ENCODE results near the gene KHK.

KHK gene

DNA sequence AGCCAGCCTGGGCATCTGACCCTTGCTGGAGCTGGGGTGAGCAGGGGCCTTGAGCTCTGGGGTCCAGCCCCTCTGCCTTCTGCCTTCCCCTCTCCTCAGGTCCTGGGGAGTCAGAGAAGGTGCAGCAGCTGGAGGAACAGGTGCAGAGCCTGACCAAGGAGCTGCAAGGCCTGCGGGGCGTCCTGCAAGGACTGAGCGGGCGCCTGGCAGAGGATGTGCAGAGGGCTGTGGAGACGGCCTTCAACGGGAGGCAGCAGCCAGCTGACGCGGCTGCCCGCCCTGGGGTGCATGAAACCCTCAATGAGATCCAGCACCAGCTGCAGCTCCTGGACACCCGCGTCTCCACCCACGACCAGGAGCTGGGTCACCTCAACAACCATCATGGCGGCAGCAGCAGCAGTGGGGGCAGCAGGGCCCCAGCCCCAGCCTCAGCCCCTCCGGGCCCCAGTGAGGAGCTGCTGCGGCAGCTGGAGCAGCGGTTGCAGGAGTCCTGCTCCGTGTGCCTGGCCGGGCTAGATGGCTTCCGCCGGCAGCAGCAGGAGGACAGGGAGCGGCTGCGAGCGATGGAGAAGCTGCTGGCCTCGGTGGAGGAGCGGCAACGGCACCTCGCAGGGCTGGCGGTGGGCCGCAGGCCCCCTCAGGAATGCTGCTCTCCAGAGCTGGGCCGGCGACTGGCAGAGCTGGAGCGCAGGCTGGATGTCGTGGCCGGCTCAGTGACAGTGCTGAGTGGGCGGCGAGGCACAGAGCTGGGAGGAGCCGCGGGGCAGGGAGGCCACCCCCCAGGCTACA lies 4.4 kb upstream of the KHK start:
- DNase-seq (ENCODE audit: low spot score) = no peak

DNA sequence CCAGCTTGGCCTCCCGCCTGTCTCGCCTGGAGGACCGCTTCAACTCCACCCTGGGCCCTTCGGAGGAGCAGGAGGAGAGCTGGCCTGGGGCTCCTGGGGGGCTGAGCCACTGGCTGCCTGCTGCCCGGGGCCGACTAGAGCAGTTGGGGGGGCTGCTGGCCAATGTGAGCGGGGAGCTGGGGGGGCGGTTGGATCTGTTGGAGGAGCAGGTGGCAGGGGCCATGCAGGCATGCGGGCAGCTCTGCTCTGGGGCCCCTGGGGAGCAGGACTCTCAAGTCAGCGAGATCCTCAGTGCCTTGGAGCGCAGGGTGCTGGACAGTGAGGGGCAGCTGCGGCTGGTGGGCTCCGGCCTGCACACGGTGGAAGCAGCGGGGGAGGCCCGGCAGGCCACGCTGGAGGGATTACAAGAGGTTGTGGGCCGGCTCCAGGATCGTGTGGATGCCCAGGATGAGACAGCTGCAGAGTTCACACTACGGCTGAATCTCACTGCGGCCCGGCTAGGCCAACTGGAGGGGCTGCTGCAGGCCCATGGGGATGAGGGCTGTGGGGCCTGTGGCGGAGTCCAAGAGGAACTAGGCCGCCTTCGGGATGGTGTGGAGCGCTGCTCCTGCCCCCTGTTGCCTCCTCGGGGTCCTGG lies 3.7 kb upstream of the KHK start:
- DNase-seq (ENCODE audit: low spot score) = no peak

DNA sequence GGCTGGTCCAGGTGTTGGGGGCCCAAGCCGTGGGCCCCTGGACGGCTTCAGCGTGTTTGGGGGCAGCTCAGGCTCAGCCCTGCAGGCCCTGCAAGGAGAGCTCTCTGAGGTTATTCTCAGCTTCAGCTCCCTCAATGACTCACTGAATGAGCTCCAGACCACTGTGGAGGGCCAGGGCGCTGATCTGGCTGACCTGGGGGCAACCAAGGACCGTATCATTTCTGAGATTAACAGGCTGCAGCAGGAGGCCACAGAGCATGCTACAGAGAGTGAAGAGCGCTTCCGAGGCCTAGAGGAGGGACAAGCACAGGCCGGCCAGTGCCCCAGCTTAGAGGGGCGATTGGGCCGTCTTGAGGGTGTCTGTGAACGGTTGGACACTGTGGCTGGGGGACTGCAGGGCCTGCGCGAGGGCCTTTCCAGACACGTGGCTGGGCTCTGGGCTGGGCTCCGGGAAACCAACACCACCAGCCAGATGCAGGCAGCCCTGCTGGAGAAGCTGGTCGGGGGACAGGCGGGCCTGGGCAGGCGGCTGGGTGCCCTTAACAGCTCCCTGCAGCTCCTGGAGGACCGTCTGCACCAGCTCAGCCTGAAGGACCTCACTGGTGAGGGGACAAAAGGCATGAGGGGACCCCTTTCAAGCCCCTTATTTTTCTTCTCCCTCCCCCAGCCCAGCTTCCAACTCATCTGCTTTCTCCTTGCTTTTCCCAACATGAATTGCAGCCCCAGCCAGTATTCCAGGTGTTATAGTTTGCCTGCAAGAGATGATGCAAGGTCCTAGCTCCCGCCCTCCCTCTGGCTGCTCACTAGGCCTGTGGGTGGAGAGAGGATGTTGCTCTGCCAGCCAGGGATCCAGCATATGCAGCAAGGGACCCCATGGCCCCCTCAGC lies 2.9 kb upstream of the KHK start:
- no peak for DNase-seq (ENCODE audit: low spot score)

DNA sequence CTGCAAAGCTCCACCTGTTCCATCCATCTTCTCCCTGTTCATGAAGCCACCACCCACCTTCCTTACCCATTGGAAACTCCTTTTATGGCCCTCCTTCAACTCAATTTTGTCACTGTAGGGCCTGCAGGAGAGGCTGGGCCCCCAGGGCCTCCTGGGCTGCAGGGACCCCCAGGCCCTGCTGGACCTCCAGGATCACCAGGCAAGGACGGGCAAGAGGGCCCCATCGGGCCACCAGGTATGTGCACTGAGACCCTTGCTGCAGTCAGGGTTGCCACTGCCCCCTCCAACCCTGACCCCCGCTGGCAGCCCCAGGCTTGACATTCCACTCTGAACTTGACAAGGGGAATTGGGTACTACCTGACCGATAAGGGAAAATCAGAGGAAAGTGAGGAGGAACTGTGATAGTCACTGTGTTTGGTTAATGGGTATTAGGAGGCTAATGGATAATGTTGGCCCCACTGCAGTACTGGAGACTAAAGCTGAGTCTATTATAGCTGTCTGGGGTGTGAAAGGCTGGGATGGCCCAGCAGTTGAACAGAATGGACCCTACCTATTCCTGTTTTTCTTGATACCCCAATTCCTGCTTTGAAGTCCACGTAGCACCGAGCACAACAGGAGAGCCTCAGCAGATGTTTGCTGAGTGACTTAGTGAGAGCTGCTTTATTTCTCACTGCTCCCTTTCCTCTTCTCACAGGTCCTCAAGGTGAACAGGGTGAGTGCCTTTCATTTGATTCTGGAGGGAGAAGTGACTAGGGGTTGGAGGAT lies 2.1 kb upstream of the KHK start:
- DNase-seq (ENCODE audit: low spot score) = no peak

DNA sequence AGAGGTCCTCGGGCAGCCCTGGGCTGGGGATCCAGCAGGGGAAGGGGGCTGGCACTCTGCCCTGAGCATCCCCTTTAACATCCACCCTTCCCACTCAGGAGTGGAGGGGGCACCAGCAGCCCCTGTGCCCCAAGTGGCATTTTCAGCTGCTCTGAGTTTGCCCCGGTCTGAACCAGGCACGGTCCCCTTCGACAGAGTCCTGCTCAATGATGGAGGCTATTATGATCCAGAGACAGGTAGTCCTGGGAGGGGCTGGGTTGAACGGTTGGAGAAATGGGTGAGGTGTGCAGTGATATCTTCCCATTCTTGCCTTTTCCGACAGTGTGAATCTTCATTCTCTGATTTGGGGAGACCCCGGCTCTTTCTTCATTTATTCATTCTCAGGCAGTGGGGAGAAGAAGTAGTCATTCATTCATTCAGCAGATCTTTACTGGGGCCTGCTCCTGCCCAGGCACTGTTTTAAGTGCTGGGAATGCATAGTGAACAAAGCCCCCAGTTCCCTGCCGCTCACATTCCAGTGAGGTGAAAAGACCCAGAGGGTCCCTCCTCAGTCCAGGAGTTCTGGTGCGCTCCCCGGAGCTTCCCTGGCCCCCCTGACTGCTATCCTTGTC lies 1.4 kb upstream of the KHK start:
- no peak for DNase-seq (ENCODE audit: low spot score)

DNA sequence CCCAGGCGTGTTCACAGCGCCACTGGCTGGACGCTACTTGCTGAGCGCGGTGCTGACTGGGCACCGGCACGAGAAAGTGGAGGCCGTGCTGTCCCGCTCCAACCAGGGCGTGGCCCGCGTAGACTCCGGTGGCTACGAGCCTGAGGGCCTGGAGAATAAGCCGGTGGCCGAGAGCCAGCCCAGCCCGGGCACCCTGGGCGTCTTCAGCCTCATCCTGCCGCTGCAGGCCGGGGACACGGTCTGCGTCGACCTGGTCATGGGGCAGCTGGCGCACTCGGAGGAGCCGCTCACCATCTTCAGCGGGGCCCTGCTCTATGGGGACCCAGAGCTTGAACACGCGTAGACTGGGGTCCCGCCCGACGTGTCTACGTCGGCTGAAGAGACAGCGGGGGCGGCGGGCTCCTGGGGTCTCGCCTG lies 891 bp upstream of the KHK start:
- peak; percentile 44 for DNase-seq (ENCODE audit: low spot score)

DNA sequence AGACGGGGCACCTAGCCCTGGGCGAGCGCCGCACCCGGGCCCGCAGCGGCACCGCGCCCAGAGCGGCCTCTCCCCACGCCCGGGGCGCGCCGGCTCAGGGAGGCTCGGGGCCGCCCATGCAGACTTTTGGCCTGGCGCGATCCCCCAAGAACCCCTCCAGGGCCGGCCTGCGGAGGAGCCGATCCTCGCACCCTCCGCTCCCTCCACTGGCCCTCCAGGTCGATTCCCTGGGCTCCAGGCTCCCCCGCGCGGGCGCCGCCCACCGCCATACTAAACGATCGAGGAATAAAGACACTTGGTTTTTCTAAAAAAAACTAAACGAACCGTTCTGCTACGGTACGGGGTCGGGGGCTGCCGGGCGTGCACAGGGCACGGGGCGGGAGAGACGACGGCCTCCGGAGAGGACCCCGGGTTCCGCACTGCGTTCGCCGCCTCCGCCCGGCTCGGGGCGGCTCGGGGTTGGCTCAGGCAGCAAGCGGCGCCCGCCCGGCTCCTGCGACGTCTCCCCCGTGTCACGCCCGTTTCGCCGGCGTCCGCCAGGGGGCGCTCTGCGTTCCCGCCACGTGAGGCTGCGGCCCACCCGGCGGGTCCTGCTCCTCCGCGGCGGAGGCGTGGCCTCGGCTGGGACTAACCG lies 365 bp upstream of the KHK start:
- DNase-seq (ENCODE audit: low spot score) = peak; percentile 98

DNA sequence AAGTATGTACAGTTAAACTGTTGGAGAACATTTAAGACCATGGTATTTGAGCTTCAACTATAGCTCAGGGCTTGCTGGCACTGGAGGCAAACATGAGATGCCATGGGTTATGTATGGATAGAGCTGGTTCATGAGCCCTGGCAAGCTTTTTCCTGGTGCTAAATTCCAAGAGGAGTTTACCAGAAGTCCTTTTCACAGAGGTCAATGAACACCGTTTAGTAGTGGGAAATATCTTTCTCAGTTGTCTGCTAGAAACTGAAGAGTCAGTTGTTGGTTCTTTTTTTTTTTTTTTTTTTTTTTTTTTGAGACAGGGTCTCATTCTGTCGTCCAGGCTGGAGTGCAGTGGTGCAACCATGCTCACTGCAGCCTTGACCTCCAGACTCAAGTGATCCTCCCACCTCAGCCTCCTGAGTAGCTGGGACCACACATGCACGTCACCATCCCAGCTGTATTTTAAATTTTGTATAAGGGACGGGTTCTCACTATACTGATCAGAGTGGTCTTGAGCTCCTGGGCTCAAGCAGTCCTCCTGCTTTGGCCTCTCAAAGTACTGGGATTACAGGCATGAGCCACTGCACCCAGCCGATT lies 1.3 kb downstream of the KHK start:
- no peak for DNase-seq (ENCODE audit: low spot score)

DNA sequence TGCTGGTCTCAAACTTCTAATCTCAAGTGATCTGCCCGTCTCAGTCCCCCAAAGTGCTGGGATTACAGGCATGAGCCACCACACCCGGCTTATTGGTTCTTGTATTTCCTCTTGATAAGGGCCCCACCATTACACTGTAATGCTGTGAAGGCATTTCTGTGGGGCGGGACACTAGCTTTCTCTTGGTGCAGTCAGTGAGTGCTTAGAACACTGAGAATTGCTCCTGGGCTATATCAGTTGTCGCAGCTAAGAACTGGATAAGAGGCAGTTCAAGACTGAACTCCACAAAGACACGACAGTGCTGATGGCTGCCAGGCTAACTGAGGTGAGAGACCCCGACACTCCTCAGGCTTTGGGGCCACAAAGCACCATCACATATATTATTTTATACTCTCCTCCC lies 2.1 kb downstream of the KHK start:
- DNase-seq (ENCODE audit: low spot score) = no peak

DNA sequence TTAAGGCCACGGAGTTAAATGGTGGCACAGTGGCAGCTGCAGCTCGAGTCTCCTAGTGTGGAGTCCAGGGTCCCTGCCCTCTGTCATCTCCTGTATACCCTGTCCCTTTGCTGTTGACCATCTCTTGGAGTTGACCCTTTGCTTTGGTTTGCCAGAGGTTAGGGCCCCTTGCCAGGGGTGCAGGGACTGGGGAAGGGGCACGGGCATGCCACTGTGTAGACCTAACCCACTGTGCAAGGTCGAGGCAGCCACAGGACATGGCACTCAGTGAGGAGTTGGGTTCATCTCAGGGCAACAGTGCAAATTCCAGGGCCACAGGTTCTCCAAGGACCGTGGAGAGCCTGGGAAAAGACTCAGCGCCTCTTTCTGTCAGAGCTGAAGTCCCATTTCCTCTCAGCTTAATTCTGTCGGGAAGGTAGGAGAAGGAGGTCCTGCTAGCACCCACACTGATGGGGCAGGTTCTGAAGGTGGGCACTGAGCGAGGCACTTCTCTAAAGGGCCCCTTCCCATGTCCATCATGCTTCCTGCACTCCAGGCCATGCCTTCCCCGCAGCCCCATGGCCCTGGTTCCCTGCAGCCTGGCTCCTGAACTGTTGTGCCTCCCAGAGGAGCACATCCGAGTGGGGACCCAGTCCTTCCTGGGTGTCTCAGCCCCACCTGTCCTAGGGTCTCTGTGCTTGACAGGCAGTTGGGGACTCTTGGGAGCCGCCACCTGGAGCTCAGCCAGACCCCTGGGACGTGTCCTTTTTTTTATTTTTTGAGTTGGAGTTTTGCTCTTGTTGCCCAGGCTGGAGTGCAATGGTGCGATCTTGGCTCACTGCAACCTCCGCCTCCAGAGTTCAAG lies 2.8 kb downstream of the KHK start:
- DNase-seq (ENCODE audit: low spot score) = no peak

DNA sequence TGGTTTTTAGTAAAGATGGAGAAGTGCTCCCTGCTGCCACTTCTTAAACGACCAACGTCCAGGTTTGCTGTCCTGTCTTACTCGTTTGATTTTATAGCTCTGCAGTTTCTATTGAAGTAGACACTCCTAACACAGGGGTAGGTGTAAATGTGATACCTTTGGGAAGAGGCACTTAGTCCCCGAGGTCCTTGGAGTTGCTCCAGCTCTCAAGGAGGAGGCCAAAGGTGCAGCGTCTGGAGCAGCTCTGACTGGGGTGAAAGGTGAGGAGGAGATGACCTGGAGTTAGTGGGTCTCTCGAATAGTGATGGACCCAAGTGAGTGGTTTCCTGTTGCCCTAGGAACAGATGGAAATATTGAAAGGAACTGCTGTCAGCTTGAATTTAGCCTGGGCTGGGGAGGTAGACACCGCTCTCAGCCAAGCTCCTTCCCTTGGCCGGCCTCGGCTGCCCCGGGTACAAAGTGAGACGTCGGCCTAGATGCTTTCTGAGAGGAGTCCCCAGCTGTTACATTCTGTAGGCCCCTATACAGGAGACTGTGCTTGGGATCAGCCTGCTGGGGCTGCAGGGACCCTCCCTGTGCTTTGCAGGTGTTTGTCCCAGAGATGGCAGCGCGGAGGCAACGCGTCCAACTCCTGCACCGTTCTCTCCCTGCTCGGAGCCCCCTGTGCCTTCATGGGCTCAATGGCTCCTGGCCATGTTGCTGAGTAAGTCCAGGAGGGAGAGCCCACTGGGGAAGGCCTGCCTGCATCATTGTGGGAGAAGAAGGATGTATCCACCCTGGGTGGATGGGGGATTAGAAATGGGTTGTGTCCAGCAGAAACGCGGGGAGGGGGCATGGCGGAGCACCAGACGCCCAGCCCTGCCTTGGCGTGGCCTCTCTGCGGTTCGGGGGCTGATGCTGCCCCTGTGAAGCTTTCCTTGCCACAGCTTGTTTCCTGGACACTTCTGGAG lies 5.4 kb downstream of the KHK start:
- DNase-seq (ENCODE audit: low spot score) = no peak

DNA sequence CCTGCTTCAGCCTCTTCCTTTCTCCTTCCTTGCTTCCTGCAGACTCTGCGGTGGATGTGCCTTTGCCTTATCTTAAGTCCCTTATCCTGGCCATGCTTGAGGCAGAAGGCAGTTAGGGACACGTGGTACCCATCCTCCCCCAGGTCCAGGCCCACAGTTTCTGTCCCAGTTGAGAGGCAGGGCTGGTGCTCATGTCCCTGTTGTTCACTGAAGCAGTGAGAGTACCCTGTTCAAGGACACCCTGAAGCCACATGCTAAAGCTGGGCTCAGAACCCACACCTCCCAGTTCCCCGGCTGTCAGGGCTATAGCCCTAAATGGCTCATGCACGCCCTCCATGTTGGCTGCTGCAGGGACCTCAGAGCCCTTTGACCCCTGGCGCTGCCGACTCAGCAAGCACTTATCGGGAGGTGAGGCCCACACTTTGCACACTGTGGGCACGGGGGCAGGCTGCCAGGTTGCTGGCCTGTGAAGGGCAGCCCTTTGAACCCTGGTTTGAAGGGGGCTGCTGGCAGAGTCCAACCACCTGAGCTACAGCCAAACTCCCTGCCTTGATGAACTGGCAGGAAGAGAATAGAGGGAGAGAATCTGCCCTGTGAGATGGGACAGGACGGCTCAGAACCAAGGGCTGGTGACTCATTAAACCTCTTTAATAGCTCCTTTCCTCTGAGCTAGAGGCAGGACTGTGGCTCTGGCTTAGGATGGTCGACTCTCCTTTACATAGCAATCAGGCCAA lies 6.3 kb downstream of the KHK start:
- DNase-seq (ENCODE audit: low spot score) = no peak

DNA sequence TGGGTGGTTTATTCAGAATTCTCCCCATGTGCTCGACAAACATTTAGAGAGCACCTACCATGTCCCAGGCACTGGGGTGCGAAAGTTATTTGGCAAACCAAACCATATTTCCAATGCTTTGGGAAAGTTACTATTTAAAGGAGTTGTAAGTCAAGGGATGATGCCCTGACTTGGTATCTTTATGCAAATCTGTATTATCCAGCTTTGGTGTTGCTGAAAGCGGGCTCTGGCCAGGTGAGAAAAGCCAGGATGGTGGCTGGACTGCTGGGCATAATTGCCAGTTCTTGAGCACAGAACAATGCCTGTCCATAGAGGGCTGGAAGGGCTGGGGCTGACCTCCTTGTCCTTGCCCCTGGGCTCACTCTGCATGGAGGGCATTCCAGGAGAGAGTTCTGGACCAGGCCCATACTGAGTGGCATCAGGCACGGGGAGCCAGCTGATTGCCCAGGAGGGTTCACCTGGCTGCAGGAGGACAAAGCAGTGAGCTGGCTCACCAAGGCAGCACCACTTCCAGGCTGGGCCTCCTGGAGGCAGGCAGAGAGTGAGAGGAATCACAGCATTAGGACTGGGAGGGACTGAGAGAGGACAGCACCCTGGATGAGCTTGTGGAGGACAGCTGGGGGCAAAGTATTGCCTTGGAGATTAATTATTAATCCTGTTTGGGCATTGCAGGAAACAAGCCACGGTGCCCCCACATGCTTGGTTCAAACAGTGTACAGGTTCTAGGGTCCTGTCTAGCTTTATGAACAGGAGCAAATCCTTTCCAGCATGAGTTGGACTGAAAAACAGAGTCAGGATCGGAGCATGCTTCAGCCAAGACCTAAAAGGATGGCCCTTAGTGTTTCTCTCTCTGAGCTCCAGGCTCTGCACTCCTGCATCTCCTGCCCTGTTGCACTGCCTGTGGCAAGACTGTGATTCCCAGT lies 7.1 kb downstream of the KHK start:
- no peak for DNase-seq (ENCODE audit: low spot score)

DNA sequence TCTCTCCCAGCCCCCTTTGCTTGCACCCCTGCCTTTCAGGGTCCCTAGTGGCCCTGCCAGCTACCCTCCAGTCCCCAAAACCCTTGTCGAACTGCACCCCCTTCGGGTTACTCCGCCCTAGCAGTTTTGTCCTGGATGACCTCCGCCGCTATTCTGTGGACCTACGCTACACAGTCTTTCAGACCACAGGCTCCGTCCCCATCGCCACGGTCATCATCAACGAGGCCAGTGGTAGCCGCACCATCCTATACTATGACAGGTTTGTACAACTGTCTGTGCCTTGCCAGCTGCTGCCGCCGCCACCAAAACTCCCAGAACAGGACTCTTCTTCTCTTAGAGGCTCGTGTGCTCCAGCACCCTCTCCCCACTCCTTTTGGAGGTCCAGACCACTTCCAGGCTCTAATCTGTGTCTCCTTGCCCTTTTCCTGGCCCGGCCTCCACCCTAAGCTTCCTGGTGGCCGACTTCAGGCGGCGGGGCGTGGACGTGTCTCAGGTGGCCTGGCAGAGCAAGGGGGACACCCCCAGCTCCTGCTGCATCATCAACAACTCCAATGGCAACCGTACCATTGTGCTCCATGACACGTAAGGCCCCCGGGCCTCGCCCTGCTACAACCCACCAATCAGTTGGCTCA lies 7.9 kb downstream of the KHK start:
- DNase-seq (ENCODE audit: low spot score) = no peak

DNA sequence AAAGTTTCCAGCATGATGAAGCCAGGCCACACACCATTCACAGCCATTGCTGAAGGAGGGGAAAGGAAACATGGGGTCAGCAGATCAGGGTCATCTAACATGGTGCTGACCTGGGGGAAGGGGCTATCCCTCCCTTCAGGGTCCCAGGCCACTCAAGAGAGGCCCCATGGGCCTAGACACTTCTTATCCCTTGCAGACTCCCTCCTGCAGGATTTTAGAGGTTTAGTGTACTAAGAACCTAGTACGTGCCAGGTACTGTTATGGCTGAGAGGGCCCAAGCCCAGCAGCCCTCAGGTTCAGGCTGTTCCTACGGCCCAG lies 8.8 kb downstream of the KHK start:
- DNase-seq (ENCODE audit: low spot score) = no peak
